GM18951 (cell line): ENCODE data around the gene ISOC2.
"Not testable (repeated sequence)": the region's sequence is repeated elsewhere in the genome, so short reads cannot be mapped to it uniquely, and the experiment has no call there.

Experiments used
- POLR2A ChIP-seq: IDR thresholded peaks from 4 replicates; pipeline ENCODE4 v1.6.1; 2011; ENCODE audit warnings: mild to moderate bottlenecking; ENCODE audit not compliant: insufficient read length, insufficient read depth; ENCODE audit errors: extremely low read depth
- in situ Hi-C: fragments of 300-500 bp; cut with MboI; formaldehyde crosslinking; loops from one replicate; pipeline ENCODE4 v1.12.0; 2022; ENCODE audit warnings: low sequenced_read_pairs, mixed read lengths, inconsistent platforms; ENCODE audit not compliant: unreplicated experiment

The ISOC2 gene

DNA sequence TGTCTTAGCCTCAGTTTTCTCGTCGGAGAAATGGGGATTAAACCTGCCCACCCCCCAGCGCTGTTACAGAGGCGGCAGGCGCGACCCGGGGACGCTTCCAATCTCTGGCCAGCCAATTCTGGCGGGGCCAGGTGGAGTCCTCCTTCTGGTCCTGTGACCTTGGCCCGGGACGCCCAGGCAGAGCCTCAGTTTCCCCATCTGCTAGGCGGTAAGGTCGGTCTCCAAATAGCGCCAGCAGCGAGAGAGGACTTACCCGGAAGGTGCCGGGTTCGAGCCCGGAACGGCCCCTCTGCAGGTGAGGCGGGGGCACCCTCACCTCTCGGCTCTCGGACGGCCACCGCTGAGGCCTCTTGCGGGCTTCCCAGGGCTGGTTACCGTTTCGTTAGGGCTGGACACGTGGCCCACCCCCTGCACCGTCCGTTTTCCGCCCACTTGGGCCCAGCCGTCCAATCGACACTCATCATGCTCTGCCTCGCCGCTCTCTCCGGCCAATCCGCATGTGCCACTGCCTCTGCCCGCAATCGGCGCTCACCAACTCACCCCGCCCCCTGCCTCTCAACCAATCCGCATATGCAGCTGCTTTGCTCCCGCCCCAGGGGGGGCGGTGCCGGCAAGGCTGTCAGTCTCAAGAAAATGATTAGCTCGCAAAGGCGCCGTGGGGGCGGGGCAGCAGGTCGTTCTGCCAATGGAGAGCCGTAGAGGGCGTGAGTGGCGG is at the start of gene ISOC2:
ISOC2 (minus strand) TSS at position 384 of the 715 bp plus-strand sequence. CDS start 5,156 bp downstream, outside the sequence.
- in situ Hi-C loops = no loop called here
- peak; percentile 64 for TF ChIP-seq POLR2A

- in situ Hi-C loops = no loop called here
- no peak for TF ChIP-seq POLR2A
These were observed 46.7 kb upstream of the ISOC2 start for GRCh38 chr19:55508120-55508519.

DNA sequence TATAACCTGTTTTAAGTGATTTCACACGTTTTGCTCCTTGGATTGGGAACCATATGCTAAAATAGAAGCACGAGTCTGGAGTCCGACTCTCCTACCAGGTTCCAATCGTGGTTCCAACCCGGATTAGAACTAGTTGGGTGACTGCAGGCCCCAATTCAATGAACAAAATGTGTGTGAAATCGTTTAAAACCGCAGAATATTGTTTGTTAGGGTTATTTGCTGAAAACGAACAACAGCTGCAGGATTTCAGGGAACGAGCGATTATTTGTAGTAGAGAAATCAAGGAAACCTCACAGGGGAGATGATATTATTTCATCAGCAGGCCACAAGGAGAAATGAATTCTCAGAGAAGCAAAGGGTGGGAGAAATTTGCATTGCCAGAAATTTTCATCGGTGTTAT is 43.5 kb upstream of the ISOC2 start:
- in situ Hi-C loops = loop anchor here (5.0 kb wide), 1 partner anchor 127 kb away; no protein-coding TSS in a partner anchor
- no peak for TF ChIP-seq POLR2A

DNA sequence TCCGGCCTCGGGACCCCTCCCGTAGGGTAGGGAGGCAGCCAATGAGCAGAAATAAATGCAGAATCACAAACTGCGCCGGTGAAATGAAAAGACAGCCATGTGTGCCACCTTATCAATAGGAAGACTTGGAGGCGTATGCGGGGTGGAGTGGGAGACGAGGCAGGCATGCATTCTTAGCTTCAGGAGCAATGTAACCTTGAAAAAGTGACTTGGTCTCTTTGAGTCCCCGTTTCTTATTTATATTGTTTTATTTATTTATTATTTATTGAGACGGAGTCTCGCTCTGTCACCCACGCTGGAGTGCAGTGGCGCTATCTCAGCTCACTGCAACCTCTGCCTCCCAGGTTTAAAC is 42.8 kb upstream of the ISOC2 start:
- in situ Hi-C loops = loop anchor here (5.0 kb wide), 1 partner anchor 128 kb away; no protein-coding TSS in a partner anchor
- TF ChIP-seq POLR2A = no peak

DNA sequence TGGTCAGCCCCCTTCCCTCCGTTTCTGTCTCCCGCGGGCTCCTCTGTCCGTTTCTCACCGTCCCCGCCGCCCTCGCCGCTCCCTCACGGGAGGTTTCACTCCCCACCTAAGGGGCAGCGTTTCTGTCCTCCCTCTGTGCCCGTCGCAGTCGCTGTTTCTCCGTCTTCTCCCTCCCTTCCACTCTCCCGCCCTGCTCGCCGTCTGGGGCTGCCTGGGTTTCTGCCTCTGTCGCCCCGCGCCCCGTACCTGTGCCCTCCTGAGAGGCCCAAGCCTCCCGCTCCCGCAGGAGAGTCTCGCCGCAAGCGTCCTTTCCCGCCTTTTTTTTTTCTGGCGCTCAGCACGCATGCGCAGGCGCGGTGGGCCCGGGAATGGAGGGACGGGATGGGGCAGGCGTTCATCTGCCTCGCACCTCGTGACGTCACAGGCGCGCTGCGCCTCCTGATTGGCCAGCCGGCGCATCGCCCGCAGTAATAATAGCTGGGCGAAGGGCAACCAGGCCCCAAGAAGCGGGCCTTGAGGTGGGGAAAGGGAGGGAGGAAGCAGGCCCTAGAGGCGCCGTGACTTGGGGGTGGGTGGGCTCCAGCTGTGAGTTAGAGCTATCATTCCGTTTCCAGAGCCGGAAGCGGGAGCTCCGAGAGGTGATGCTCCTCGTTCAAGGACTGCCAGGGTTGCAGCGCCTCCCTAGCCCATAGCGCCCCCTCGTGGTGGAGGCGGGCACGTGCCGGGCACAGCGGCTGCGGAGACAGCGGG is 42.2 kb upstream of the ISOC2 start:
- no peak for TF ChIP-seq POLR2A
- in situ Hi-C loops = loop anchor here (5.0 kb wide), 1 partner anchor 129 kb away; no protein-coding TSS in a partner anchor

- no peak for TF ChIP-seq POLR2A
- in situ Hi-C loops = loop anchor here (5.0 kb wide), 1 partner anchor 129 kb away; no protein-coding TSS in a partner anchor
These were observed 41.7 kb upstream of the ISOC2 start for GRCh38 chr19:55503157-55503501.

- no peak for TF ChIP-seq POLR2A
- in situ Hi-C loops = loop anchor here (5.0 kb wide), 1 partner anchor 130 kb away; no protein-coding TSS in a partner anchor
These were observed 40.9 kb upstream of the ISOC2 start for GRCh38 chr19:55502197-55502952.

DNA sequence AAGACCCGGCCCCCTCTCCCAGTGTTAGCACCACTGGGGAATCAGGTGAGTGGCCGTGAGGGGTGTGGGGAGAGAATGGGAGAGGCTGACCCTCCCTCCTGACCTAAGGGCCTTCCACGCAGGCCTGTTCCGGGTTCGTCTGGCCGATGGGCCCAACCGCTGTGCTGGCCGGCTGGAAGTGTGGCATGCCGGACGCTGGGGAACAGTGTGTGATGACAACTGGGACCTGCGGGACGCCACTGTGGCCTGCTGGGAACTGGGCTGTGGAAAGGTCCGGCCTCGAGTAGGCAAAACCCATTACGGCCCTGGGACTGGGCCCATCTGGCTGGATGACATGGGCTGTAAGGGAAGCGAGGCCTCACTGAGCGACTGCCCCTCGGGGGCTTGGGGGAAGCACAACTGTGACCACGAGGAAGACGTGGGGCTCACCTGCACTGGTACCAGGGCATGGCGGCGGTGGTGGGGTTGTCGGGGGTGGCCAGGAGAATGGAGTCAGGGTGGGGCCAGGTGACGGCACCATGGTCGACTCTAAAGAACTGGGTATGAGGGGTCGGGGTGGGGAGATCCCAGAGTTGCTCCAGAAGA is 39.0 kb upstream of the ISOC2 start:
- in situ Hi-C loops = loop anchor here (5.0 kb wide), 1 partner anchor 132 kb away; no protein-coding TSS in a partner anchor
- TF ChIP-seq POLR2A = no peak

GRCh38 chr19:55498246-55498840 is 36.9 kb upstream of the ISOC2 start:
- no peak for TF ChIP-seq POLR2A
- in situ Hi-C loops = no loop called here

DNA sequence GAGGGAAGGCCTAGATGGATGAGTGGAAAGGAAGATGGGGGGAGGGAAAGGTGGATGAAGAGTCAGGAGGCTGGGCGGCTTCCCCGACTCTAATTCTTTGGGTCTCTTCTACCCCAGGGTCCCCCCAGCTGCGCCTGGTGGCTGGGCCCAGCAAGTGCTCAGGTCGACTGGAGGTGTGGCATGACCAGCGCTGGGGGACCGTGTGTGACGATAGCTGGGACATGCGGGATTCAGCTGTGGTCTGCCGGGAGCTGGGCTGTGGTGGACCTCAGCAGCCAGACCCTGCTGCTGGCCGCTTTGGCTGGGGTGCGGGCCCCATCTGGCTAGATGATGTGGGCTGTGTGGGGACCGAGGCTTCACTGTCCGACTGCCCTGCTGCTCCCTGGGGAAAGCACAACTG is 36.3 kb upstream of the ISOC2 start:
- in situ Hi-C loops = no loop called here
- TF ChIP-seq POLR2A = no peak

- in situ Hi-C loops = not testable (repeated sequence)
These were observed 35.4 kb upstream of the ISOC2 start for GRCh38 chr19:55496820-55497219.

- in situ Hi-C loops = no loop called here
- TF ChIP-seq POLR2A = no peak
These were observed 34.4 kb upstream of the ISOC2 start for GRCh38 chr19:55495646-55496349.
